Caco-2 (cell line): ENCODE measurements around the gene FRS2. TPM values are rescaled to one million over a fixed set of nuclear protein-coding genes. Genes with fewer than 3 reads are reported as not detected.

Experiments used
- Bru-seq: library from RNA; stranded (reverse); fragments of 400-500 nt; gene quantifications from one replicate; lab custom pipeline; 2021; lab: Mats Ljungman, UMichigan
- BruChase-seq, 2 experiments: library from RNA; stranded (reverse); fragments of 400-500 nt; gene quantifications; one replicate each; lab custom pipeline; 2021; lab: Mats Ljungman, UMichigan
- BruUV-seq: library from RNA; stranded (reverse); fragments of 400-500 nt; replicated peaks from 2 replicates; lab custom pipeline; 2021; lab: Mats Ljungman, UMichigan
- CTCF ChIA-PET: fragments of 300-600 bp; sonication (Branson Sonifier 250); formaldehyde crosslinking; loops from one replicate; lab custom pipeline; 2022; ENCODE audit warnings: antibody characterized with exemption; lab: Charles Lee
- POLR2A ChIA-PET: fragments of 300-600 bp; sonication (Branson Sonifier 250); formaldehyde crosslinking; loops from one replicate; lab custom pipeline; 2022; ENCODE audit warnings: antibody characterized with exemption; lab: Charles Lee
- DNase-seq, 2 experiments: peaks; one replicate each; pipeline versions ENCODE4 v3.0.0 to v3.0.0-alpha.2; 2020 to 2022
- H3K27me3 ChIP-seq: replicated peaks from 2 replicates; pipeline ENCODE4 v1.6.0; 2011; ENCODE audit warnings: low read length; ENCODE audit not compliant: control insufficient read depth, insufficient read depth
- H3K36me3 ChIP-seq: 2 replicates; pipeline ENCODE4 v1.5.1; 2011; ENCODE audit warnings: low read length; ENCODE audit not compliant: control insufficient read depth, insufficient read depth
- H3K4me1 ChIP-seq: fragments of 250-450 bp; sonication (Bioruptor Pico); 2 replicates; pipeline ENCODE4 v1.5.1; 2020; ENCODE audit warnings: mild to moderate bottlenecking
- H3K4me3 ChIP-seq: 2 replicates; pipeline ENCODE4 v1.5.1; 2011; ENCODE audit warnings: low read depth, mild to moderate bottlenecking, control low read depth, low read length
- H3K9me3 ChIP-seq: fragments of 250-450 bp; sonication (Bioruptor Pico); 2 replicates; pipeline ENCODE4 v1.5.1; 2020; ENCODE audit warnings: mild to moderate bottlenecking, moderate library complexity
- H3K27ac Mint-ChIP-seq: one replicate; pipeline ENCODE4 v1.8.0; 2022; ENCODE audit warnings: mixed read lengths; ENCODE audit not compliant: unreplicated experiment
- H3K27me3 Mint-ChIP-seq: one replicate; pipeline ENCODE4 v1.8.0; 2022; ENCODE audit warnings: mixed read lengths; ENCODE audit not compliant: insufficient read depth, unreplicated experiment
- H3K36me3 Mint-ChIP-seq: one replicate; pipeline ENCODE4 v1.8.0; 2022; ENCODE audit warnings: mild to moderate bottlenecking, mixed read lengths; ENCODE audit not compliant: insufficient read depth, unreplicated experiment
- H3K4me1 Mint-ChIP-seq: one replicate; pipeline ENCODE4 v1.8.0; 2022; ENCODE audit warnings: low read depth, mixed read lengths; ENCODE audit not compliant: unreplicated experiment
- H3K4me3 Mint-ChIP-seq: one replicate; pipeline ENCODE4 v1.8.0; 2022; ENCODE audit warnings: mild to moderate bottlenecking, moderate library complexity, mixed read lengths; ENCODE audit not compliant: unreplicated experiment
- H3K9me3 Mint-ChIP-seq: one replicate; pipeline ENCODE4 v1.8.0; 2022; ENCODE audit warnings: mixed read lengths; ENCODE audit not compliant: unreplicated experiment
- intact Hi-C: fragments of 100-400 bp; cut with micrococcal nuclease; formaldehyde crosslinking; loops from one replicate; pipeline ENCODE4 v1.10.0; 2022; ENCODE audit not compliant: unreplicated experiment
- long read RNA-seq: library from polyadenylated mRNA; stranded (forward); transcript quantifications from one replicate; pipeline ENCODE4 v2.0.0, GENCODE V29; 2022
- total RNA-seq: library from RNA; stranded (reverse); gene quantifications from 2 replicates; pipeline ENCODE4 v1.2.3, GENCODE V29; 2022
- TF ChIP-seq, protein P1 (sequence below), 2 experiments: fragments of 200-600 bp in 1 of 2; IDR thresholded peaks; 1 replicate in 1 of 2; 2 replicates in 1 of 2; pipeline versions ENCODE4 v1.5.1 to v1.8.0; 2011 to 2022; ENCODE audit warnings: antibody characterized with exemption in 1 of 2, control low read depth in 1 of 2, inconsistent platforms in 1 of 2, low read depth in 1 of 2, low read length in 1 of 2, mild to moderate bottlenecking in 1 of 2, moderate library complexity in 1 of 2; ENCODE audit not compliant: insufficient read depth in 1 of 2, severe bottlenecking in 1 of 2, unreplicated experiment in 1 of 2

Gene FRS2, protein sequence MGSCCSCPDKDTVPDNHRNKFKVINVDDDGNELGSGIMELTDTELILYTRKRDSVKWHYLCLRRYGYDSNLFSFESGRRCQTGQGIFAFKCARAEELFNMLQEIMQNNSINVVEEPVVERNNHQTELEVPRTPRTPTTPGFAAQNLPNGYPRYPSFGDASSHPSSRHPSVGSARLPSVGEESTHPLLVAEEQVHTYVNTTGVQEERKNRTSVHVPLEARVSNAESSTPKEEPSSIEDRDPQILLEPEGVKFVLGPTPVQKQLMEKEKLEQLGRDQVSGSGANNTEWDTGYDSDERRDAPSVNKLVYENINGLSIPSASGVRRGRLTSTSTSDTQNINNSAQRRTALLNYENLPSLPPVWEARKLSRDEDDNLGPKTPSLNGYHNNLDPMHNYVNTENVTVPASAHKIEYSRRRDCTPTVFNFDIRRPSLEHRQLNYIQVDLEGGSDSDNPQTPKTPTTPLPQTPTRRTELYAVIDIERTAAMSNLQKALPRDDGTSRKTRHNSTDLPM
- total RNA-seq, result 82.3 and 86.5 TPM in 2 replicates
- percentile 99 among the genes with signal in this experiment for Bru-seq, nascent RNA
- percentile 97 among the genes with signal in this experiment for BruChase-seq, experiment 1, labeled RNA remaining after a 2-hour chase
- percentile 91 among the genes with signal in this experiment for BruChase-seq, experiment 2, labeled RNA remaining after a 6-hour chase
- long read RNA-seq, transcript FRS2-206 (9 exons, 1,952 nt), result major isoform, 12 of 34 reads
- long read RNA-seq, partial matches to known transcripts, result 0 of 34 reads
- long read RNA-seq, other reads (novel, unspliced or antisense), result 22 of 34 reads

DNA sequence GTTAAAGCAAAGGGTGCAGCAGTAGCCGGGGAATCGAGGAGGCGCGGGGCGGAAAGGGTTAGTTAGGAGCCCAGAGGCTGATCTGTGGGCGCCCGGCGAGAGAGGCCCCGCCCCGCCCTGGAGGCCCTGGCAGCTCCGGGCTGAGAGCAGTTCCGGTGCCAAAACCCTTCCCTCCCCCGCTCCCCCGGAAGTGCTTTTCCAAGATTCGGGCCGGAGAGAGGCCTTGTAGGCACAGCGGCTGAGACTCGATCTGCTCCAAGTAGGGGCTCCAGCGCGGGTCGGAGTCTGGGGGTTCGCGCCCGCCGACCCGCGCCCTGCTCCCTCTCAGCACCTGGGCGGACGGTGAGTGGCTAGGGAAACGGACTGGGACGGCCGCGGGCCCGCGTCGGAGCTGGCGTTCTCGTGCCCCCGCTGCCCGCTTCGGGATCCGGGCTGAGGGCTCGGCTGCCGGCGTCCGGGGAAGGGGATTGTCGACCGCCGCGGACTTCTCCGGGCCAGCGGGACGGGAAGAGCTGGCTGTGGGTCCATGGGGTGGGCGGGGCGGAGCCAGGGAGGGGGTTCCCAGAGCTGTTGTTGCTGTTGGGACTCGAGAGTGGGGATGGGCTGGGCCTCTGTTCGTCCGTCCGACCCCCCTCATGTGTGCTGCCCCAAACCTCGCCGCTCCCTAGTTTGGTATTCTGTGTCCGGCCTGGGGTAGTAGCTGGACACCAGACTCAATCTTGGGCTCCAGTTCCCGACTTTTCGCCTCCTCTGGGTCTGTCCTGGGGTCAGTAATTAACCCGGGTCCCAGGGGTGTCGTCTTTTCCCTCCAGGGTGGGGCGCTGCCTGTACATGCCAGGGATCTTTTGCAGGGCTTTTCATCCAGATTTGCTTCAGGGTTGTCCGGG is at the start of gene FRS2:
Gene FRS2 (plus strand): TSS at position 200 of the 887 bp plus-strand sequence. CDS start 98,643 bp downstream, outside the sequence.
- CTCF ChIA-PET, result interaction anchor here (0.5 to 1.1 kb wide), 3 partner anchors 30 to 100 kb away, joined by 3 to 5 read pairs (median 4); no protein-coding TSS in a partner anchor
- H3K27me3 ChIP-seq, result no peaks in the 10 kb centered on the region
- peak; percentile 95 for DNase-seq
- Mint-ChIP-seq H3K4me3 (peak within 1 kb of the TSS; percentile 86), H3K27ac (peak within 1 kb of the TSS; percentile 95), H3K4me1 (peaks cover 67% of the 10 kb centered on the region), H3K36me3 (peaks cover 35% of the 10 kb centered on the region), H3K9me3 (no peaks in the 10 kb centered on the region), H3K27me3 (no peaks in the 10 kb centered on the region)
- no peaks in the 10 kb centered on the region for H3K9me3 ChIP-seq
- TF ChIP-seq, protein P1, sequence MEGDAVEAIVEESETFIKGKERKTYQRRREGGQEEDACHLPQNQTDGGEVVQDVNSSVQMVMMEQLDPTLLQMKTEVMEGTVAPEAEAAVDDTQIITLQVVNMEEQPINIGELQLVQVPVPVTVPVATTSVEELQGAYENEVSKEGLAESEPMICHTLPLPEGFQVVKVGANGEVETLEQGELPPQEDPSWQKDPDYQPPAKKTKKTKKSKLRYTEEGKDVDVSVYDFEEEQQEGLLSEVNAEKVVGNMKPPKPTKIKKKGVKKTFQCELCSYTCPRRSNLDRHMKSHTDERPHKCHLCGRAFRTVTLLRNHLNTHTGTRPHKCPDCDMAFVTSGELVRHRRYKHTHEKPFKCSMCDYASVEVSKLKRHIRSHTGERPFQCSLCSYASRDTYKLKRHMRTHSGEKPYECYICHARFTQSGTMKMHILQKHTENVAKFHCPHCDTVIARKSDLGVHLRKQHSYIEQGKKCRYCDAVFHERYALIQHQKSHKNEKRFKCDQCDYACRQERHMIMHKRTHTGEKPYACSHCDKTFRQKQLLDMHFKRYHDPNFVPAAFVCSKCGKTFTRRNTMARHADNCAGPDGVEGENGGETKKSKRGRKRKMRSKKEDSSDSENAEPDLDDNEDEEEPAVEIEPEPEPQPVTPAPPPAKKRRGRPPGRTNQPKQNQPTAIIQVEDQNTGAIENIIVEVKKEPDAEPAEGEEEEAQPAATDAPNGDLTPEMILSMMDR (IDR thresholded peaks at IDR 0.05; ENCODE audit: insufficient read depth in 1 of 2, low read depth in 1 of 2, low read length in 1 of 2, severe bottlenecking in 1 of 2, unreplicated experiment in 1 of 2), result peak; percentile 16 to 37
- H3K36me3 ChIP-seq, result no peaks in the 10 kb centered on the region
- intact Hi-C loops, result loop anchor here (1.0 to 5.0 kb wide), 4 partner anchors 42 to 113 kb away; partner anchors contain the start of gene YEATS4
- POLR2A ChIA-PET, result interaction anchor here (0.5 to 1.4 kb wide), 5 partner anchors 42 to 123 kb away, joined by 3 to 9 read pairs (median 3); no protein-coding TSS in a partner anchor
- peak within 1 kb of the TSS; percentile 59 for H3K4me3 ChIP-seq
- peaks cover 41% of the 10 kb centered on the region for H3K4me1 ChIP-seq
- BruUV-seq, result no TSS peak

GRCh38 chr12:69421548-69421947 is 48.6 kb upstream of the FRS2 start:
- TF ChIP-seq, protein P1 (IDR thresholded peaks at IDR 0.05; ENCODE audit: insufficient read depth in 1 of 2, low read depth in 1 of 2, low read length in 1 of 2, severe bottlenecking in 1 of 2, unreplicated experiment in 1 of 2), result no peak
- Histone ChIP-seq H3K4me3 (no peak overlapping the region), H3K36me3 (no peaks in the 10 kb centered on the region), H3K27me3 (no peaks in the 10 kb centered on the region), H3K9me3 (no peaks in the 10 kb centered on the region), H3K4me1 (peaks cover 60% of the 10 kb centered on the region)
- peak overlapping the region; percentile 99 for H3K27ac Mint-ChIP-seq
- ChIA-PET POLR2A (no interaction called here), CTCF (no interaction called here)
- no TSS peak for BruUV-seq
- intact Hi-C loops, result no loop called here
- H3K36me3 Mint-ChIP-seq, result peaks cover 15% of the 10 kb centered on the region
- no peak for DNase-seq
- H3K4me1 Mint-ChIP-seq, result peaks cover 46% of the 10 kb centered on the region
- H3K27me3 Mint-ChIP-seq, result no peaks in the 10 kb centered on the region
- H3K4me3 Mint-ChIP-seq, result no peak overlapping the region
- H3K9me3 Mint-ChIP-seq, result peaks cover 10% of the 10 kb centered on the region
